B cell (primary cell): ENCODE data around the gene SMCO2. TPM values are rescaled to one million over a fixed set of nuclear protein-coding genes. Genes with fewer than 3 reads are reported as not detected.

Experiments used
- ATAC-seq: fragments of 200-7000 bp; cut with Tn5 transposase; one replicate; pipeline ENCODE4 v1.10.0; 2021; ENCODE audit warnings: low read depth, mild to moderate bottlenecking, moderate number of reproducible peaks, moderate library complexity
- CTCF ChIA-PET: fragments of 350-600 bp; sonication (Branson Sonifier 250); formaldehyde crosslinking; loops from one replicate; lab custom pipeline; 2021; ENCODE audit warnings: antibody characterized with exemption, inconsistent platforms; lab: Charles Lee
- POLR2A ChIA-PET: fragments of 350-600 bp; sonication (Branson Sonifier 250); formaldehyde crosslinking; loops from one replicate; lab custom pipeline; 2021; ENCODE audit warnings: antibody characterized with exemption; lab: Charles Lee
- DNase-seq: peaks from one replicate; pipeline ENCODE4 v3.0.0; 2013
- H2AFZ ChIP-seq: 2 replicates; pipeline ENCODE4 v1.6.1; 2012; ENCODE audit warnings: mild to moderate bottlenecking, low read depth, low read length; ENCODE audit not compliant: insufficient read depth, poor library complexity, severe bottlenecking
- H3K27ac ChIP-seq, 2 donors: 1 replicate in 1 of 2; 2 replicates in 1 of 2; pipeline ENCODE4 v1.5.1; 2012 to 2013; ENCODE audit warnings: low read length in 2 of 2, mild to moderate bottlenecking in 2 of 2, moderate library complexity in 1 of 2
- H3K27me3 ChIP-seq, 4 experiments: fragments of 200-600 bp in 1 of 4; sonication (generic) in 1 of 4; replicated peaks in 1 of 4; 1 replicate in 2 of 4; 2 replicates in 2 of 4; pipeline versions ENCODE4 v1.6.1 to v1.7.0; 2013 to 2016; ENCODE audit warnings: low read length in 3 of 4, mild to moderate bottlenecking in 2 of 4, mixed read lengths in 1 of 4, moderate library complexity in 1 of 4; ENCODE audit not compliant: insufficient read depth in 4 of 4, control insufficient read depth in 3 of 4; ENCODE audit errors: control extremely low read depth in 1 of 4
- H3K36me3 ChIP-seq, 2 experiments: replicated peaks in 1 of 2; 1 replicate in 1 of 2; 2 replicates in 1 of 2; pipeline versions ENCODE4 v1.6.1 to v1.7.1; 2013; ENCODE audit warnings: low read length in 1 of 2; ENCODE audit not compliant: insufficient read depth in 2 of 2, control insufficient read depth in 1 of 2; ENCODE audit errors: control extremely low read depth in 1 of 2, extremely low read depth in 1 of 2
- H3K4me1 ChIP-seq, 2 donors: fragments of 200-600 bp in 1 of 2; sonication (generic) in 1 of 2; 1 replicate in 1 of 2; 2 replicates in 1 of 2; pipeline versions ENCODE4 v1.5.1 to v1.6.1; 2013 to 2017; ENCODE audit warnings: low read length in 2 of 2; ENCODE audit not compliant: control insufficient read depth in 2 of 2, insufficient read depth in 2 of 2
- H3K4me2 ChIP-seq: replicated peaks from 2 replicates; pipeline ENCODE3; 2012; ENCODE audit warnings: mild to moderate bottlenecking, low read depth, low read length; ENCODE audit not compliant: poor library complexity, severe bottlenecking
- H3K4me3 ChIP-seq, 5 experiments: fragments of 200-600 bp in 1 of 5; sonication (generic) in 1 of 5; 1 replicate in 3 of 5; 2 replicates in 2 of 5; pipeline versions ENCODE4 v1.5.1 to v1.7.0; 2011 to 2016; ENCODE audit warnings: low read length in 4 of 5, mild to moderate bottlenecking in 4 of 5, low read depth in 2 of 5, control low read depth in 1 of 5, moderate library complexity in 1 of 5; ENCODE audit not compliant: insufficient read depth in 1 of 5; ENCODE audit errors: control extremely low read depth in 1 of 5, extremely low read depth in 1 of 5
- H3K79me2 ChIP-seq: fragments of 200-600 bp; sonication (generic); one replicate; pipeline ENCODE4 v1.6.0; 2016; ENCODE audit warnings: low read length; ENCODE audit not compliant: control insufficient read depth, insufficient read depth
- H3K9ac ChIP-seq: fragments of 200-600 bp; sonication (generic); 2 replicates; pipeline ENCODE4 v1.6.1; 2017; ENCODE audit warnings: mild to moderate bottlenecking, low read length, moderate library complexity
- H3K9me3 ChIP-seq, 3 donors: one replicate each; pipeline versions ENCODE4 v1.6.1 to v1.7.1; 2013; ENCODE audit warnings: low read length in 2 of 3; ENCODE audit not compliant: control insufficient read depth in 2 of 3, insufficient read depth in 1 of 3; ENCODE audit errors: control extremely low read depth in 1 of 3
- H4K20me1 ChIP-seq: 2 replicates; pipeline ENCODE4 v1.6.0; 2012; ENCODE audit warnings: mild to moderate bottlenecking, low read length; ENCODE audit not compliant: insufficient read depth, control insufficient read depth, poor library complexity, severe bottlenecking
- H3K27ac Mint-ChIP-seq: one replicate; pipeline ENCODE4 v1.8.0; 2021; ENCODE audit warnings: mixed read lengths
- H3K27me3 Mint-ChIP-seq: one replicate; pipeline ENCODE4 v1.8.0; 2021; ENCODE audit warnings: mixed read lengths
- H3K4me1 Mint-ChIP-seq: one replicate; pipeline ENCODE4 v1.8.0; 2021; ENCODE audit warnings: mixed read lengths
- H3K4me3 Mint-ChIP-seq: one replicate; pipeline ENCODE4 v1.8.0; 2021; ENCODE audit warnings: mixed read lengths
- H3K9me3 Mint-ChIP-seq: one replicate; pipeline ENCODE4 v1.8.0; 2022; ENCODE audit warnings: mixed read lengths; ENCODE audit not compliant: insufficient read depth
- EZH2 ChIP-seq: IDR thresholded peaks from 2 replicates; pipeline ENCODE4 v1.6.1; 2012; ENCODE audit warnings: borderline replicate concordance, low read depth, mild to moderate bottlenecking, moderate library complexity, low read length; ENCODE audit not compliant: insufficient read depth, poor library complexity, severe bottlenecking
- WGBS: methylation state at CpG from one replicate; pipeline ENCODE4 v1.1.5; 2013; ENCODE audit warnings: missing lambda C conversion rate; ENCODE audit not compliant: insufficient coverage; 5-methylcytosine and 5-hydroxymethylcytosine counted together
- intact Hi-C: fragments of 100-400 bp; cut with micrococcal nuclease; formaldehyde crosslinking; loops from one replicate; pipeline ENCODE4 v1.10.0; 2022
- polyA plus RNA-seq: library from polyadenylated mRNA; depleted of rRNA; stranded (reverse); fragments of >200 nt; gene quantifications from 2 replicates; pipeline ENCODE4 v1.2.3, GENCODE V29; 2012
- total RNA-seq, 2 donors: library from RNA; stranded (reverse); fragments of 120-200 nt in 1 of 2; gene quantifications; 1 replicate in 1 of 2; 2 replicates in 1 of 2; pipeline versions ENCODE4 v1.2.3 to v1.2.4, GENCODE V29; 2013 to 2022
- TF ChIP-seq, protein P1 (sequence below): fragments of 200-600 bp; IDR thresholded peaks from one replicate; pipeline ENCODE4 v1.8.0; 2022; ENCODE audit warnings: antibody characterized with exemption, mild to moderate bottlenecking

The SMCO2 gene
- total and polyA plus RNA-seq, 2 donors (not counting 1 experiment from before 2014, with no cell fraction given): 0.15 TPM; not detected in 1

- POLR2A ChIA-PET: no interaction called here
Measured at GRCh38 chr12:27412047-27412446, 34.5 kb upstream of the SMCO2 start.

GRCh38 chr12:27422697-27423096 is 23.8 kb upstream of the SMCO2 start:
- H3K4me3 ChIP-seq: no peak overlapping the region
- intact Hi-C loops: no loop called here
- WGBS: 90% methylated on average over 1 of the region's 2 CpGs

More at GRCh38 chr12:27412047-27412446, 34.5 kb upstream of the SMCO2 start:
- H3K4me3 Mint-ChIP-seq: no peak overlapping the region
- H3K4me2 ChIP-seq: no peak overlapping the region
- H3K9me3 Mint-ChIP-seq: no peaks in the 10 kb centered on the region
- H3K36me3 ChIP-seq: no peaks in the 10 kb centered on the region
- DNase-seq (no peak), ATAC-seq (no peak)
- H3K27me3 ChIP-seq: no peaks in the 10 kb centered on the region
- no peak overlapping the region for H3K27ac ChIP-seq
- CTCF ChIA-PET: no interaction called here
- TF ChIP-seq EZH2: no peak
- TF ChIP-seq, protein P1, sequence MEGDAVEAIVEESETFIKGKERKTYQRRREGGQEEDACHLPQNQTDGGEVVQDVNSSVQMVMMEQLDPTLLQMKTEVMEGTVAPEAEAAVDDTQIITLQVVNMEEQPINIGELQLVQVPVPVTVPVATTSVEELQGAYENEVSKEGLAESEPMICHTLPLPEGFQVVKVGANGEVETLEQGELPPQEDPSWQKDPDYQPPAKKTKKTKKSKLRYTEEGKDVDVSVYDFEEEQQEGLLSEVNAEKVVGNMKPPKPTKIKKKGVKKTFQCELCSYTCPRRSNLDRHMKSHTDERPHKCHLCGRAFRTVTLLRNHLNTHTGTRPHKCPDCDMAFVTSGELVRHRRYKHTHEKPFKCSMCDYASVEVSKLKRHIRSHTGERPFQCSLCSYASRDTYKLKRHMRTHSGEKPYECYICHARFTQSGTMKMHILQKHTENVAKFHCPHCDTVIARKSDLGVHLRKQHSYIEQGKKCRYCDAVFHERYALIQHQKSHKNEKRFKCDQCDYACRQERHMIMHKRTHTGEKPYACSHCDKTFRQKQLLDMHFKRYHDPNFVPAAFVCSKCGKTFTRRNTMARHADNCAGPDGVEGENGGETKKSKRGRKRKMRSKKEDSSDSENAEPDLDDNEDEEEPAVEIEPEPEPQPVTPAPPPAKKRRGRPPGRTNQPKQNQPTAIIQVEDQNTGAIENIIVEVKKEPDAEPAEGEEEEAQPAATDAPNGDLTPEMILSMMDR: no peak
- H4K20me1 ChIP-seq: no peaks in the 10 kb centered on the region
- no peaks in the 10 kb centered on the region for H3K4me1 ChIP-seq
- H3K79me2 ChIP-seq: no peaks in the 10 kb centered on the region
- H2AFZ ChIP-seq: no peak overlapping the region
- no peak overlapping the region for H3K9ac ChIP-seq
- intact Hi-C loops: no loop called here
- H3K27ac Mint-ChIP-seq: no peak overlapping the region
- H3K9me3 ChIP-seq: no peaks in the 10 kb centered on the region
- H3K27me3 Mint-ChIP-seq: no peaks in the 10 kb centered on the region
- no peak overlapping the region for H3K4me3 ChIP-seq
- no peaks in the 10 kb centered on the region for H3K4me1 Mint-ChIP-seq

More at GRCh38 chr12:27422697-27423096, 23.8 kb upstream of the SMCO2 start:
- CTCF ChIA-PET: interaction anchor here (0.9 to 1.2 kb wide), 3 partner anchors 12 to 230 kb away, joined by 3 to 5 read pairs (median 4); no protein-coding TSS in a partner anchor
- H3K4me1 Mint-ChIP-seq: no peaks in the 10 kb centered on the region
- DNase-seq (no peak), ATAC-seq (no peak)
- Histone ChIP-seq H4K20me1 (no peaks in the 10 kb centered on the region), H3K27me3 (no peaks in the 10 kb centered on the region), H3K9ac (no peak overlapping the region), H3K27ac (no peak overlapping the region), H3K9me3 (no peaks in the 10 kb centered on the region), H3K79me2 (no peaks in the 10 kb centered on the region), H2AFZ (no peak overlapping the region), H3K4me1 (no peaks in the 10 kb centered on the region), H3K4me2 (no peak overlapping the region), H3K36me3 (no peaks in the 10 kb centered on the region)
- no peaks in the 10 kb centered on the region for H3K27me3 Mint-ChIP-seq
- TF ChIP-seq, protein P1: no peak
- TF ChIP-seq EZH2: no peak
- POLR2A ChIA-PET: no interaction called here
- no peak overlapping the region for H3K27ac Mint-ChIP-seq
- H3K9me3 Mint-ChIP-seq: peaks cover 3% of the 10 kb centered on the region
- H3K4me3 Mint-ChIP-seq: no peak overlapping the region
